MCF 10A (cell line): ENCODE data around the gene SNAI1. TPM values are rescaled to one million over a fixed set of nuclear protein-coding genes. Genes with fewer than 3 reads are reported as not detected.

Experiments
- BruUV-seq: library from RNA; stranded (reverse); fragments of 400-500 nt; replicated peaks from 2 replicates; lab custom pipeline; 2021; lab: Mats Ljungman, UMichigan
- CTCF ChIA-PET: fragments of 300-600 bp; sonication (Branson Sonifier 250); formaldehyde crosslinking; extraction: SDS; loops from one replicate; lab custom pipeline; 2021; ENCODE audit warnings: antibody characterized with exemption, inconsistent platforms; lab: Yijun Ruan, JAX
- POLR2A ChIA-PET: fragments of 300-600, 350-650 bp; sonication (Branson Sonifier 250); formaldehyde crosslinking; extraction: SDS; loops from one replicate; lab custom pipeline; 2020; ENCODE audit warnings: antibody characterized with exemption, inconsistent platforms; lab: Yijun Ruan, JAX
- DNase-seq: peaks from one replicate; pipeline ENCODE4 v3.0.0-alpha.2; 2018; ENCODE audit not compliant: unreplicated experiment
- H3K27ac Mint-ChIP-seq: one replicate; pipeline ENCODE4 v1.8.0; 2022; ENCODE audit warnings: mild to moderate bottlenecking, low read depth, mixed read lengths; ENCODE audit not compliant: unreplicated experiment
- H3K27me3 Mint-ChIP-seq: one replicate; pipeline ENCODE4 v1.8.0; 2022; ENCODE audit warnings: mixed read lengths; ENCODE audit not compliant: insufficient read depth, unreplicated experiment
- H3K36me3 Mint-ChIP-seq: one replicate; pipeline ENCODE4 v1.8.0; 2022; ENCODE audit warnings: mild to moderate bottlenecking, moderate library complexity, mixed read lengths; ENCODE audit not compliant: insufficient read depth, unreplicated experiment
- H3K4me1 Mint-ChIP-seq: one replicate; pipeline ENCODE4 v1.8.0; 2022; ENCODE audit warnings: mixed read lengths; ENCODE audit not compliant: insufficient read depth, unreplicated experiment
- H3K4me3 Mint-ChIP-seq: one replicate; pipeline ENCODE4 v1.8.0; 2022; ENCODE audit warnings: mild to moderate bottlenecking, moderate library complexity, mixed read lengths; ENCODE audit not compliant: unreplicated experiment
- H3K9me3 Mint-ChIP-seq: one replicate; pipeline ENCODE4 v1.8.0; 2022; ENCODE audit warnings: mixed read lengths; ENCODE audit not compliant: unreplicated experiment
- CTCF ChIP-seq: fragments of 200-600 bp; IDR thresholded peaks from one replicate; pipeline ENCODE4 v1.8.0; 2022; ENCODE audit warnings: antibody characterized with exemption, mild to moderate bottlenecking; ENCODE audit not compliant: unreplicated experiment
- intact Hi-C: fragments of 100-400 bp; cut with micrococcal nuclease; formaldehyde crosslinking; loops from 2 replicates; pipeline ENCODE4 v1.14.1; 2022
- total RNA-seq: library from RNA; stranded (reverse); gene quantifications from 2 replicates; pipeline ENCODE4 v1.2.3, GENCODE V29; 2022

SNAI1 gene
- total RNA-seq, 1 experiment from 2014 or later: 0.23 TPM

GRCh38 chr20:50034567-50035180 is 51.9 kb downstream of the SNAI1 start:
- POLR2A ChIA-PET: interaction anchor here (1.3 to 2.3 kb wide), 3 partner anchors 14 to 96 kb away, joined by 4 to 11 read pairs (median 5); no protein-coding TSS in a partner anchor
- DNase-seq: peak; percentile 88
- Mint-ChIP-seq H3K4me1 (peaks cover 31% of the 10 kb centered on the region), H3K27me3 (no peaks in the 10 kb centered on the region), H3K4me3 (no peak overlapping the region), H3K27ac (peak overlapping the region; percentile 81), H3K9me3 (no peaks in the 10 kb centered on the region), H3K36me3 (no peaks in the 10 kb centered on the region)
- CTCF ChIA-PET: interaction anchor here (4.8 to 5.8 kb wide), 2 partner anchors 36 to 55 kb away, joined by 31 to 43 read pairs; no protein-coding TSS in a partner anchor
- intact Hi-C loops: loop anchor here (2.0 kb wide), 1 partner anchor 52 kb away; the partner anchor contains the start of gene SNAI1
- BruUV-seq: no TSS peak
- TF ChIP-seq CTCF: no peak

- TF ChIP-seq CTCF: no peak
- DNase-seq: no peak
- peaks cover 11% of the 10 kb centered on the region for H3K4me1 Mint-ChIP-seq
- CTCF ChIA-PET: interaction anchor here (0.6 to 5.8 kb wide), 6 partner anchors 10 to 132 kb away, joined by 3 to 43 read pairs (median 5); no protein-coding TSS in a partner anchor
- no peaks in the 10 kb centered on the region for H3K27me3 Mint-ChIP-seq
- POLR2A ChIA-PET: interaction anchor here (0.7 to 1.2 kb wide), 4 partner anchors 11 to 33 kb away, joined by 3 to 5 read pairs (median 3); no protein-coding TSS in a partner anchor
- H3K36me3 Mint-ChIP-seq: no peaks in the 10 kb centered on the region
- H3K27ac Mint-ChIP-seq: no peak overlapping the region
- BruUV-seq: no TSS peak
- intact Hi-C loops: no loop called here
- no peak overlapping the region for H3K4me3 Mint-ChIP-seq
- no peaks in the 10 kb centered on the region for H3K9me3 Mint-ChIP-seq
Observed at GRCh38 chr20:50036703-50037102, 53.9 kb downstream of the SNAI1 start.

- Mint-ChIP-seq H3K27ac (no peak overlapping the region), H3K9me3 (no peaks in the 10 kb centered on the region), H3K36me3 (no peaks in the 10 kb centered on the region), H3K27me3 (no peaks in the 10 kb centered on the region), H3K4me3 (no peak overlapping the region), H3K4me1 (peaks cover 9% of the 10 kb centered on the region)
- DNase-seq: peak; percentile 48
- POLR2A ChIA-PET: interaction anchor here (0.9 to 1.2 kb wide), 3 partner anchors 11 to 34 kb away, joined by 3 to 5 read pairs (median 3); no protein-coding TSS in a partner anchor
- CTCF ChIA-PET: interaction anchor here (0.6 to 5.8 kb wide), 7 partner anchors 9 to 132 kb away, joined by 3 to 43 read pairs (median 4); no protein-coding TSS in a partner anchor
- BruUV-seq: no TSS peak
- no peak for TF ChIP-seq CTCF
- intact Hi-C loops: no loop called here
Observed at GRCh38 chr20:50037123-50037522, 54.3 kb downstream of the SNAI1 start.

- peaks cover 9% of the 10 kb centered on the region for H3K4me1 Mint-ChIP-seq
- H3K4me3 Mint-ChIP-seq: no peak overlapping the region
- no peak for DNase-seq
- H3K27ac Mint-ChIP-seq: no peak overlapping the region
- H3K9me3 Mint-ChIP-seq: no peaks in the 10 kb centered on the region
- H3K27me3 Mint-ChIP-seq: no peaks in the 10 kb centered on the region
- TF ChIP-seq CTCF: no peak
- ChIA-PET CTCF (interaction anchor here (0.6 to 5.8 kb wide), 6 partner anchors 9 to 73 kb away, joined by 3 to 43 read pairs (median 5); no protein-coding TSS in a partner anchor), POLR2A (interaction anchor here (1.2 kb wide), 1 partner anchor 34 kb away, joined by 5 read pairs; no protein-coding TSS in a partner anchor)
- no TSS peak for BruUV-seq
- H3K36me3 Mint-ChIP-seq: no peaks in the 10 kb centered on the region
- intact Hi-C loops: no loop called here
Observed at GRCh38 chr20:50037575-50037974, 54.8 kb downstream of the SNAI1 start.
